ENCODE measurements around the gene KRTAP4-11. TPM values are rescaled to one million over a fixed set of nuclear protein-coding genes. Genes with fewer than 3 reads are reported as not detected.

KRTAP4-11 gene
- total and polyA plus RNA-seq, 10 of the 15 experiments (the other 5 are each of a cell fraction or from before 2014, with no cell fraction given), result not detected

- Histone ChIP-seq H3K4me2 (ENCODE audit: control insufficient read depth, insufficient read depth) (no peak overlapping the region), H3K79me2 (ENCODE audit: control insufficient read depth, insufficient read depth, low read length) (no peaks in the 10 kb centered on the region), H3K4me1 (ENCODE audit: control insufficient read depth, insufficient read depth, low read length) (no peaks in the 10 kb centered on the region), H3K27me3 (replicated peaks in 1 of 2; ENCODE audit: control insufficient read depth in 2 of 2, insufficient read depth in 2 of 2, low read length in 1 of 2) (no peaks in the 10 kb centered on the region; a peak in 1 of 4 replicates), H3K9ac (ENCODE audit: control insufficient read depth, insufficient read depth, low read length) (no peak overlapping the region), H3K9me3 (replicated peaks; ENCODE audit: control insufficient read depth, insufficient read depth, low read length) (no peaks in the 10 kb centered on the region), H3K36me3 (ENCODE audit: control insufficient read depth in 2 of 2, insufficient read depth in 2 of 2, low read length in 1 of 2) (no peaks in the 10 kb centered on the region), H2AFZ (ENCODE audit: control insufficient read depth, low read depth, low read length) (no peak overlapping the region), H3K27ac (ENCODE audit: control insufficient read depth, insufficient read depth) (no peak overlapping the region), H3K4me3 (no peak overlapping the region), H4K20me1 (ENCODE audit: control insufficient read depth, insufficient read depth) (no peaks in the 10 kb centered on the region)
- POLR2A ChIA-PET, result no interaction called here
- intact Hi-C loops (cut with micrococcal nuclease; ENCODE audit: unreplicated experiment), result no loop called here
- FAIRE-seq (no peak), DNase-seq (ENCODE audit: low read depth, low spot score) (no peak), ATAC-seq (no peak)
- TF ChIP-seq SMARCA5 (IDR thresholded peaks at IDR 0.05), result no peak
- no peak for TF ChIP-seq ZNF24 (IDR thresholded peaks at IDR 0.05)
- TF ChIP-seq PAX8 (IDR thresholded peaks at IDR 0.05), result no peak
- no peak for TF ChIP-seq SREBF1 (IDR thresholded peaks at IDR 0.05; ENCODE audit: low read length)
- no peak for TF ChIP-seq MXI1 (IDR thresholded peaks at IDR 0.05; ENCODE audit: low read depth, low read length)
- TF ChIP-seq RCOR1 (conservative IDR thresholded peaks at IDR 0.05; ENCODE audit: low read depth, low read length), result no peak
- TF ChIP-seq WRNIP1 (IDR thresholded peaks at IDR 0.05; ENCODE audit: borderline replicate concordance, low read depth, low read length), result no peak
- TF ChIP-seq CBX5 (IDR thresholded peaks at IDR 0.05; ENCODE audit: low read depth), result no peak
- no peak for TF ChIP-seq USF1 (IDR thresholded peaks at IDR 0.05; ENCODE audit: borderline replicate concordance, extremely low read length, insufficient read depth, low read depth, low read length)
- TF ChIP-seq SUZ12 (IDR thresholded peaks at IDR 0.05; ENCODE audit: unreplicated experiment), result no peak
- TF ChIP-seq ELK1 (IDR thresholded peaks at IDR 0.05; ENCODE audit: low read depth, low read length), result no peak
- TF ChIP-seq CBX3 (IDR thresholded peaks at IDR 0.05; ENCODE audit: borderline replicate concordance, low read depth), result no peak
- no peak for TF ChIP-seq SMC3 (IDR thresholded peaks at IDR 0.05; ENCODE audit: borderline replicate concordance, low read length)
- TF ChIP-seq ZBED1 (IDR thresholded peaks at IDR 0.05; ENCODE audit: borderline replicate concordance), result no peak
- no peak for TF ChIP-seq KLF5 (IDR thresholded peaks at IDR 0.05; ENCODE audit: partially characterized antibody)
- no peak for TF ChIP-seq YBX1 (IDR thresholded peaks at IDR 0.05)
- 7% methylated on average over 1 of the region's 1 CpG for WGBS (ENCODE audit: insufficient coverage, insufficient replicate concordance, low lambda C conversion rate, missing lambda C conversion rate)
- RAD21 ChIA-PET (ENCODE audit: unreplicated experiment), result no interaction called here
- SMC1A ChIA-PET (ENCODE audit: uncharacterized antibody, unreplicated experiment), result no interaction called here
- in situ Hi-C loops (cut with MboI), result no loop called here
- CTCF ChIA-PET, result no interaction called here
- BruUV-seq (replicated peaks), result no TSS peak
Measured at GRCh38 chr17:41103896-41104295, 14.3 kb downstream of the KRTAP4-11 start.
